GM12878 (cell line): ENCODE measurements around the gene RALGAPA2. TPM values are rescaled to one million over a fixed set of nuclear protein-coding genes. Genes with fewer than 3 reads are reported as not detected.

Experiments
- ATAC-seq: fragments of 200-7000 bp; cut with Tn5 transposase; 3 replicates; pipeline ENCODE4 v1.9.1; 2020; ENCODE audit warnings: mild to moderate bottlenecking, moderate library complexity
- BruUV-seq: library from RNA; stranded (reverse); fragments of 400-500 nt; replicated peaks from 2 replicates; lab custom pipeline; 2021; lab: Mats Ljungman, UMichigan
- CTCF ChIA-PET: fragments of 300-600 bp; sonication (Branson Sonifier 250); formaldehyde crosslinking; extraction: SDS; loops from one replicate; lab custom pipeline; 2021; ENCODE audit warnings: inconsistent platforms; lab: Yijun Ruan, JAX
- POLR2A ChIA-PET: fragments of 350-600 bp; formaldehyde crosslinking; extraction: SDS; loops from one replicate; lab custom pipeline; 2021; ENCODE audit warnings: inconsistent platforms; lab: Charles Lee
- RAD21 ChIA-PET: fragments of 300-600 bp; sonication (Branson Sonifier 250); formaldehyde crosslinking; loops from one replicate; lab custom pipeline; 2023; ENCODE audit warnings: antibody characterized with exemption; ENCODE audit not compliant: unreplicated experiment; lab: Charles Lee
- SMC1A ChIA-PET: fragments of 300-600 bp; sonication (Branson Sonifier 250); formaldehyde crosslinking; loops from one replicate; lab custom pipeline; 2023; ENCODE audit not compliant: unreplicated experiment, uncharacterized antibody; lab: Charles Lee
- DNase-seq: peaks from one replicate; pipeline ENCODE4 v3.0.0-alpha.2; 2011; ENCODE audit warnings: low read depth, low spot score
- FAIRE-seq: peaks from 3 replicates; lab custom pipeline; 2011; peaks lifted over from hg19 to GRCh38; lab: Jason Lieb, UNC
- H2AFZ ChIP-seq: 2 replicates; pipeline ENCODE4 v1.6.0; 2011; ENCODE audit warnings: low read depth, low read length, control low read depth; ENCODE audit not compliant: control insufficient read depth
- H3K27ac ChIP-seq: 2 replicates; pipeline ENCODE4 v1.5.1; 2011; ENCODE audit warnings: control low read depth; ENCODE audit not compliant: control insufficient read depth, insufficient read depth
- H3K27me3 ChIP-seq, 2 experiments: replicated peaks in 1 of 2; 2 replicates each; pipeline versions ENCODE4 v1.6.0 to v1.6.1; 2011; ENCODE audit warnings: low read length in 1 of 2; ENCODE audit not compliant: control insufficient read depth in 2 of 2, insufficient read depth in 2 of 2
- H3K36me3 ChIP-seq, 2 experiments: 2 replicates each; pipeline ENCODE4 v1.5.1; 2011; ENCODE audit warnings: low read length in 1 of 2; ENCODE audit not compliant: control insufficient read depth in 2 of 2, insufficient read depth in 2 of 2
- H3K4me1 ChIP-seq: 2 replicates; pipeline ENCODE4 v1.6.1; 2011; ENCODE audit warnings: mild to moderate bottlenecking, low read length, moderate library complexity, mixed read lengths; ENCODE audit not compliant: control insufficient read depth, insufficient read depth
- H3K4me2 ChIP-seq: 2 replicates; pipeline ENCODE4 v1.6.0; 2011; ENCODE audit warnings: control low read depth; ENCODE audit not compliant: control insufficient read depth, insufficient read depth
- H3K4me3 ChIP-seq: fragments of 200-600 bp; sonication (generic); 2 replicates; pipeline ENCODE4 v1.5.1; 2016
- H3K79me2 ChIP-seq: 2 replicates; pipeline ENCODE4 v1.6.0; 2011; ENCODE audit warnings: low read length; ENCODE audit not compliant: control insufficient read depth, insufficient read depth
- H3K9ac ChIP-seq: 2 replicates; pipeline ENCODE4 v1.8.0; 2011; ENCODE audit warnings: low read length, control low read depth, mixed read lengths; ENCODE audit not compliant: control insufficient read depth, insufficient read depth
- H3K9me3 ChIP-seq: replicated peaks from 3 replicates; pipeline ENCODE4 v1.5.1; 2011; ENCODE audit warnings: mild to moderate bottlenecking, low read length; ENCODE audit not compliant: control insufficient read depth, insufficient read depth
- H4K20me1 ChIP-seq: 2 replicates; pipeline ENCODE4 v1.6.0; 2011; ENCODE audit not compliant: control insufficient read depth, insufficient read depth
- JUND ChIP-seq: IDR thresholded peaks from 2 replicates; pipeline ENCODE4 v1.6.1; 2012; ENCODE audit warnings: low read depth, mild to moderate bottlenecking, low read length, improper control_type of control experiment, moderate library complexity
- NKRF ChIP-seq: fragments of 450-650 bp; conservative IDR thresholded peaks from 2 replicates; pipeline ENCODE4 v1.6.1; 2017; ENCODE audit warnings: mild to moderate bottlenecking, moderate library complexity
- WGBS: methylation state at CpG from one replicate; pipeline ENCODE4 v1.1.6; 2016; ENCODE audit warnings: low lambda C conversion rate; ENCODE audit not compliant: insufficient replicate concordance, insufficient coverage; ENCODE audit errors: missing lambda C conversion rate; 5-methylcytosine and 5-hydroxymethylcytosine counted together
- in situ Hi-C: fragments of 300-500 bp; cut with MboI; formaldehyde crosslinking; loops from 9 replicates; pipeline ENCODE4 v1.14.3; 2018; ENCODE audit warnings: mixed read lengths
- intact Hi-C: fragments of 100-400 bp; cut with micrococcal nuclease; formaldehyde crosslinking; loops from one replicate; pipeline ENCODE4 v1.14.2; 2022; ENCODE audit not compliant: unreplicated experiment
- polyA plus RNA-seq, 11 experiments: library from polyadenylated mRNA; depleted of rRNA in 4 of 11; unstranded in 6 of 11; stranded (reverse) in 5 of 11; fragments of >200 nt; fragmentation: Nextera tagmentation in 4 of 11; fragmentation: Illumina TruSeq in 1 of 11; extraction: Ambion mirVana in 4 of 11; extraction: Trizol in 1 of 11; gene quantifications; 1 replicate in 1 of 11; 2 replicates in 10 of 11; pipeline versions ENCODE4 v1.2.1 to v1.2.3, GENCODE V29; 2011 to 2016; ENCODE audit warnings: inconsistent platforms in 2 of 11, missing spikeins in 2 of 11, low read depth in 1 of 11
- total RNA-seq, 4 experiments: library from RNA; depleted of rRNA in 3 of 4; stranded (reverse); fragments of >200 nt in 3 of 4; fragmentation: Illumina TruSeq in 1 of 4; extraction: Trizol in 1 of 4; gene quantifications; 2 replicates each; pipeline versions ENCODE4 v1.2.1 to v1.2.3, GENCODE V29; 2013 to 2021
- TF ChIP-seq, protein P1 (sequence below): fragments of 150-350 bp; IDR thresholded peaks from 2 replicates; pipeline ENCODE4 v1.6.1; 2016; ENCODE audit warnings: low read depth, low read length
- TF ChIP-seq, protein P2 (sequence below): IDR thresholded peaks from 2 replicates; pipeline ENCODE4 v1.6.1; 2012; ENCODE audit warnings: low read depth, low read length, improper control_type of control experiment

RALGAPA2 gene
- total and polyA plus RNA-seq, 10 of the 15 experiments (the other 5 are each of a cell fraction or from before 2014, with no cell fraction given), result 2.9 to 29.4 (median 19.6) TPM

DNA sequence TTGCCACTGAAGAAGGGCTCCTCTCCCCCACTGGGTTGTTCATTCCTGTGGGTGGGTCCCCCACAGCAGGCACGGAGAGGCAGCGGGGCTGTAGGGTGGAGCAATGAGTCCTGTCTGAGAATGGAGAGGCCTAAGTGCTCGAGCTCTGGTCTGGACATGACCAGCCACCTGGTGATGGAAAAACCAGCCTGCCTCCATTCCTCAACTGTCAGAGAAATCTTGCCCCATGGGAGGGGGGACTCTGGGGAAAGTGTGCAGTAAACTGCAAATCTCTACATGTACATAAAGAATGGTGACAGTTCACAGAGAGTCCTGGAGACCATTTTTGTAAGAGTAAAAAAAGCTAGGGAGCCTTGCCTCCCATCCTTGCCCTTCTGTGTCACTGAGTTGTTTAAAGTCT is 310.5 kb downstream of the RALGAPA2 start (continued):
- TF ChIP-seq NKRF, result no peak
- TF ChIP-seq, protein P1, sequence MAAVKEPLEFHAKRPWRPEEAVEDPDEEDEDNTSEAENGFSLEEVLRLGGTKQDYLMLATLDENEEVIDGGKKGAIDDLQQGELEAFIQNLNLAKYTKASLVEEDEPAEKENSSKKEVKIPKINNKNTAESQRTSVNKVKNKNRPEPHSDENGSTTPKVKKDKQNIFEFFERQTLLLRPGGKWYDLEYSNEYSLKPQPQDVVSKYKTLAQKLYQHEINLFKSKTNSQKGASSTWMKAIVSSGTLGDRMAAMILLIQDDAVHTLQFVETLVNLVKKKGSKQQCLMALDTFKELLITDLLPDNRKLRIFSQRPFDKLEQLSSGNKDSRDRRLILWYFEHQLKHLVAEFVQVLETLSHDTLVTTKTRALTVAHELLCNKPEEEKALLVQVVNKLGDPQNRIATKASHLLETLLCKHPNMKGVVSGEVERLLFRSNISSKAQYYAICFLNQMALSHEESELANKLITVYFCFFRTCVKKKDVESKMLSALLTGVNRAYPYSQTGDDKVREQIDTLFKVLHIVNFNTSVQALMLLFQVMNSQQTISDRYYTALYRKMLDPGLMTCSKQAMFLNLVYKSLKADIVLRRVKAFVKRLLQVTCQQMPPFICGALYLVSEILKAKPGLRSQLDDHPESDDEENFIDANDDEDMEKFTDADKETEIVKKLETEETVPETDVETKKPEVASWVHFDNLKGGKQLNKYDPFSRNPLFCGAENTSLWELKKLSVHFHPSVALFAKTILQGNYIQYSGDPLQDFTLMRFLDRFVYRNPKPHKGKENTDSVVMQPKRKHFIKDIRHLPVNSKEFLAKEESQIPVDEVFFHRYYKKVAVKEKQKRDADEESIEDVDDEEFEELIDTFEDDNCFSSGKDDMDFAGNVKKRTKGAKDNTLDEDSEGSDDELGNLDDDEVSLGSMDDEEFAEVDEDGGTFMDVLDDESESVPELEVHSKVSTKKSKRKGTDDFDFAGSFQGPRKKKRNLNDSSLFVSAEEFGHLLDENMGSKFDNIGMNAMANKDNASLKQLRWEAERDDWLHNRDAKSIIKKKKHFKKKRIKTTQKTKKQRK, result no peak
- no peak for TF ChIP-seq JUND

- Histone ChIP-seq H3K9ac (no peak overlapping the region), H3K27ac (no peak overlapping the region), H4K20me1 (no peaks in the 10 kb centered on the region), H3K79me2 (no peaks in the 10 kb centered on the region), H2AFZ (no peak overlapping the region), H3K9me3 (no peaks in the 10 kb centered on the region), H3K27me3 (no peaks in the 10 kb centered on the region; a peak in 1 of 4 replicates), H3K4me2 (no peak overlapping the region), H3K4me3 (no peak overlapping the region), H3K4me1 (no peaks in the 10 kb centered on the region), H3K36me3 (peaks cover 0 to 2% of the 10 kb centered on the region in 2 experiments; a peak in 1 of 4 replicates)
- CTCF ChIA-PET, result interaction anchor here (1.0 kb wide), 1 partner anchor 460 kb away, joined by 3 read pairs; no protein-coding TSS in a partner anchor
- FAIRE-seq (no peak), ATAC-seq (no peak), DNase-seq (no peak)
- POLR2A ChIA-PET, result no interaction called here
- no TSS peak for BruUV-seq
- in situ Hi-C loops (no loop called here), intact Hi-C loops (no loop called here)
- TF ChIP-seq, protein P2, sequence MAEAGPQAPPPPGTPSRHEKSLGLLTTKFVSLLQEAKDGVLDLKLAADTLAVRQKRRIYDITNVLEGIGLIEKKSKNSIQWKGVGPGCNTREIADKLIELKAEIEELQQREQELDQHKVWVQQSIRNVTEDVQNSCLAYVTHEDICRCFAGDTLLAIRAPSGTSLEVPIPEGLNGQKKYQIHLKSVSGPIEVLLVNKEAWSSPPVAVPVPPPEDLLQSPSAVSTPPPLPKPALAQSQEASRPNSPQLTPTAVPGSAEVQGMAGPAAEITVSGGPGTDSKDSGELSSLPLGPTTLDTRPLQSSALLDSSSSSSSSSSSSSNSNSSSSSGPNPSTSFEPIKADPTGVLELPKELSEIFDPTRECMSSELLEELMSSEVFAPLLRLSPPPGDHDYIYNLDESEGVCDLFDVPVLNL, result no peak
- SMC1A ChIA-PET, result no interaction called here
- RAD21 ChIA-PET, result no interaction called here
- 63% methylated on average over 13 of the region's 13 CpGs for WGBS
Observed at GRCh38 chr20:20399531-20400500, 312.6 kb downstream of the RALGAPA2 start.
